MM.1S (cell line): Measurements from ENCODE around the gene EPB41L1.

Experiments used
- CTCF ChIP-seq: fragments of 300-600 bp; sonication (generic); IDR thresholded peaks from 2 replicates; pipeline ENCODE4 v1.5.1; 2016; ENCODE audit warnings: antibody characterized with exemption, low read length, mixed read lengths
- EZH2 ChIP-seq: fragments of 300-600 bp; sonication (generic); optimal IDR thresholded peaks from 2 replicates; pipeline ENCODE3; 2017; ENCODE audit warnings: low read depth, mild to moderate bottlenecking, antibody characterized with exemption, low read length, mixed read lengths
- EZH2phosphoT487 ChIP-seq: fragments of 300-600 bp; sonication (generic); IDR thresholded peaks from 2 replicates; pipeline ENCODE4 v1.6.1; 2018; ENCODE audit warnings: antibody characterized with exemption, low read length

GRCh38 chr20:36170542-36171215 lies 16.1 kb downstream of the EPB41L1 start:
- TF ChIP-seq EZH2 (no peak), CTCF (no peak), EZH2phosphoT487 (no peak)
